Uterus (tissue), 4 donors: ENCODE results near the gene RIOX2. TPM values are rescaled to one million over a fixed set of nuclear protein-coding genes. Genes with fewer than 3 reads are reported as not detected.

Experiments
- DNase-seq, 2 donors: peaks; one replicate each; pipeline ENCODE4 v3.0.0-alpha.2; 2019 to 2020
- H3K27ac ChIP-seq, 2 donors: fragments of 200-600 bp; sonication (generic); 1 replicate in 1 of 2; 2 replicates in 1 of 2; pipeline ENCODE4 v1.5.1; 2016 to 2018
- H3K27me3 ChIP-seq, 2 donors: fragments of 200-600 bp; sonication (generic); one replicate each; pipeline ENCODE4 v1.5.1; 2018 to 2019; ENCODE audit warnings: control low read depth in 1 of 2
- H3K36me3 ChIP-seq, 2 donors: fragments of 200-600 bp; sonication (generic); one replicate each; pipeline ENCODE4 v1.5.1; 2019; ENCODE audit warnings: control low read depth in 1 of 2
- H3K4me1 ChIP-seq, 2 donors: fragments of 200-600 bp; sonication (generic); one replicate each; pipeline ENCODE4 v1.5.1; 2018 to 2019; ENCODE audit warnings: control low read depth in 1 of 2
- H3K4me3 ChIP-seq, 2 donors: fragments of 200-600 bp; sonication (generic); 1 replicate in 1 of 2; 2 replicates in 1 of 2; pipeline ENCODE4 v1.5.1; 2018 to 2019; ENCODE audit warnings: mild to moderate bottlenecking in 1 of 2
- H3K9me3 ChIP-seq, 2 donors: fragments of 200-600 bp; sonication (generic); one replicate each; pipeline ENCODE4 v1.5.1; 2019; ENCODE audit warnings: control low read depth in 1 of 2
- CTCF ChIP-seq, 4 experiments: fragments of 200-600 bp in 2 of 4; fragments of 450-650 bp in 2 of 4; sonication (generic) in 2 of 4; IDR thresholded peaks; one replicate each; pipeline ENCODE4 v1.5.1; 2016 to 2019; ENCODE audit warnings: antibody characterized with exemption in 4 of 4, mild to moderate bottlenecking in 2 of 4, moderate library complexity in 1 of 4
- POLR2A ChIP-seq, 2 donors: fragments of 450-650 bp; IDR thresholded peaks; one replicate each; pipeline ENCODE4 v1.6.1; 2016; ENCODE audit warnings: antibody characterized with exemption in 2 of 2, mild to moderate bottlenecking in 1 of 2, moderate library complexity in 1 of 2
- intact Hi-C: fragments of 100-400 bp; cut with DNase I; formaldehyde crosslinking; loops from one replicate; pipeline ENCODE4 v1.15.1; 2023; ENCODE audit warnings: low total_unique reads
- total RNA-seq, 4 donors: library from RNA; depleted of rRNA in 3 of 4; stranded (reverse); fragments of >200 nt in 3 of 4; gene quantifications; one replicate each; pipeline versions ENCODE4 v1.1.0 to v1.2.4, GENCODE V29; 2014 to 2023
- donor health status: DM: yes; HTN: yes; CAD: no.

RIOX2 gene
- total RNA-seq, 4 donors from 2014 or later: 8.8 to 35.5 (median 22.1) TPM

- intact Hi-C loops: no loop called here
- H3K27ac ChIP-seq: no peak overlapping the region
- H3K4me3 ChIP-seq: no peak overlapping the region
- no peaks in the 10 kb centered on the region for H3K9me3 ChIP-seq
- H3K27me3 ChIP-seq: no peaks in the 10 kb centered on the region
- TF ChIP-seq CTCF (IDR thresholded peaks at IDR 0.05) (no peak), POLR2A (IDR thresholded peaks at IDR 0.05) (no peak)
- H3K4me1 ChIP-seq: no peaks in the 10 kb centered on the region
- no peaks in the 10 kb centered on the region for H3K36me3 ChIP-seq
- no peak for DNase-seq
Measured at GRCh38 chr3:97990624-97991292, 18.5 kb upstream of the RIOX2 start.

- H3K9me3 ChIP-seq: no peaks in the 10 kb centered on the region
- no peaks in the 10 kb centered on the region for H3K27me3 ChIP-seq
- no peak overlapping the region for H3K27ac ChIP-seq
- TF ChIP-seq POLR2A (IDR thresholded peaks at IDR 0.05) (no peak), CTCF (IDR thresholded peaks at IDR 0.05) (no peak)
- no peaks in the 10 kb centered on the region for H3K36me3 ChIP-seq
- H3K4me3 ChIP-seq: no peak overlapping the region
- no peaks in the 10 kb centered on the region for H3K4me1 ChIP-seq
- DNase-seq: no peak
- intact Hi-C loops: no loop called here
Measured at GRCh38 chr3:97988784-97989568, 16.7 kb upstream of the RIOX2 start.

- TF ChIP-seq CTCF (IDR thresholded peaks at IDR 0.05) (no peak), POLR2A (IDR thresholded peaks at IDR 0.05) (no peak)
Measured at GRCh38 chr3:97987306-97987705, 15.1 kb upstream of the RIOX2 start.

GRCh38 chr3:97983933-97984491 is 11.8 kb upstream of the RIOX2 start:
- DNase-seq: no peak
- TF ChIP-seq CTCF (IDR thresholded peaks at IDR 0.05) (no peak), POLR2A (IDR thresholded peaks at IDR 0.05) (no peak)
- no peak overlapping the region for H3K4me3 ChIP-seq
- no peak overlapping the region for H3K27ac ChIP-seq
- no peaks in the 10 kb centered on the region for H3K27me3 ChIP-seq
- H3K9me3 ChIP-seq: no peaks in the 10 kb centered on the region
- intact Hi-C loops: no loop called here
- H3K36me3 ChIP-seq: no peaks in the 10 kb centered on the region
- no peaks in the 10 kb centered on the region for H3K4me1 ChIP-seq

More at GRCh38 chr3:97987306-97987705, 15.1 kb upstream of the RIOX2 start:
- Histone ChIP-seq H3K4me3 (no peak overlapping the region), H3K36me3 (no peaks in the 10 kb centered on the region), H3K27me3 (no peaks in the 10 kb centered on the region), H3K27ac (no peak overlapping the region), H3K4me1 (no peaks in the 10 kb centered on the region), H3K9me3 (no peaks in the 10 kb centered on the region)
- DNase-seq: no peak
- intact Hi-C loops: no loop called here

GRCh38 chr3:97981886-97982285 is 9.7 kb upstream of the RIOX2 start:
- Histone ChIP-seq H3K27ac (peak overlapping the region in 1 of 2 donors; percentile 22), H3K4me3 (no peak overlapping the region), H3K4me1 (no peaks in the 10 kb centered on the region), H3K36me3 (no peaks in the 10 kb centered on the region), H3K27me3 (no peaks in the 10 kb centered on the region), H3K9me3 (no peaks in the 10 kb centered on the region)
- no peak for DNase-seq
- intact Hi-C loops: no loop called here
- no peak for TF ChIP-seq POLR2A (IDR thresholded peaks at IDR 0.05)
